HG03039 (cell line): Measurements from ENCODE around the gene NR1D2.
A peak's percentile ranks its signal among the peaks of the same experiment; 100 is the strongest.
"Not testable (repeated sequence)": the region's sequence is repeated elsewhere in the genome, so short reads cannot be mapped to it uniquely, and the experiment has no call there.

ENCODE experiments used
- ATAC-seq: cut with Tn5 transposase; IDR thresholded peaks from one replicate; pipeline ENCODE4 v1.9.1; 2021; ENCODE audit warnings: mild to moderate bottlenecking, moderate library complexity; ENCODE audit not compliant: unreplicated experiment

The NR1D2 gene

GRCh38 chr3:24002129-24002528 lies 57.0 kb downstream of the NR1D2 start:
- no peak for ATAC-seq

GRCh38 chr3:24003466-24003865 lies 58.4 kb downstream of the NR1D2 start:
- no peak for ATAC-seq

GRCh38 chr3:24004171-24004938 lies 59.3 kb downstream of the NR1D2 start:
- peak; percentile 87 for ATAC-seq

GRCh38 chr3:24005669-24006068 lies 60.6 kb downstream of the NR1D2 start:
- ATAC-seq, result no peak

- ATAC-seq, result not testable (repeated sequence)
Observed at GRCh38 chr3:24010834-24011233, 65.7 kb downstream of the NR1D2 start.

- peak; percentile 49 for ATAC-seq
Observed at GRCh38 chr3:24012589-24013269, 67.6 kb downstream of the NR1D2 start.

- no peak for ATAC-seq
Observed at GRCh38 chr3:24017305-24017704, 72.2 kb downstream of the NR1D2 start.

- no peak for ATAC-seq
Observed at GRCh38 chr3:24018784-24019570, 73.9 kb downstream of the NR1D2 start.

- no peak for ATAC-seq
Observed at GRCh38 chr3:24019585-24019984, 74.5 kb downstream of the NR1D2 start.

- no peak for ATAC-seq
Observed at GRCh38 chr3:24020036-24020691, 75.1 kb downstream of the NR1D2 start.

- ATAC-seq, result no peak
Observed at GRCh38 chr3:24023197-24023596, 78.1 kb downstream of the NR1D2 start.

GRCh38 chr3:24025805-24026204 lies 80.7 kb downstream of the NR1D2 start:
- no peak for ATAC-seq

- ATAC-seq, result not testable (repeated sequence)
Observed at GRCh38 chr3:24026665-24027064, 81.6 kb downstream of the NR1D2 start.

- ATAC-seq, result no peak
Observed at GRCh38 chr3:24027946-24028345, 82.9 kb downstream of the NR1D2 start.
